IMR-90 (cell line): ENCODE results near the gene HMGB2. TPM values are rescaled to one million over a fixed set of nuclear protein-coding genes. Genes with fewer than 3 reads are reported as not detected.

Source experiments
- ATAC-seq: fragments of 200-7000 bp; cut with Tn5 transposase; 2 replicates; pipeline ENCODE4 v1.9.1; 2020; ENCODE audit warnings: low read depth, mild to moderate bottlenecking, moderate library complexity
- BruUV-seq: library from RNA; stranded (reverse); fragments of 400-500 nt; replicated peaks from 2 replicates; lab custom pipeline; 2021; lab: Mats Ljungman, UMichigan
- CTCF ChIA-PET: fragments of 300-600 bp; formaldehyde crosslinking; extraction: SDS; loops from one replicate; lab custom pipeline; 2021; ENCODE audit warnings: antibody characterized with exemption; lab: Yijun Ruan, JAX
- POLR2A ChIA-PET: fragments of 300-600 bp; sonication (Branson Sonifier 250); formaldehyde crosslinking; loops from one replicate; lab custom pipeline; 2022; ENCODE audit warnings: antibody characterized with exemption; ENCODE audit not compliant: unreplicated experiment; lab: Charles Lee
- DNase-seq: peaks from one replicate; pipeline ENCODE4 v3.0.0; 2013
- H2AFZ ChIP-seq: replicated peaks from 2 replicates; pipeline ENCODE3; 2013; ENCODE audit warnings: low read length, mild to moderate bottlenecking; ENCODE audit not compliant: poor library complexity
- H2AK5ac ChIP-seq: 2 replicates; pipeline ENCODE4 v1.6.1; 2013; ENCODE audit warnings: low read depth, low read length, inconsistent platforms
- H2AK9ac ChIP-seq: replicated peaks from 2 replicates; pipeline ENCODE3; 2013; ENCODE audit warnings: mild to moderate bottlenecking, low read depth, low read length, moderate library complexity; ENCODE audit not compliant: poor library complexity
- H2BK120ac ChIP-seq: 2 replicates; pipeline ENCODE4 v1.6.1; 2013; ENCODE audit warnings: low read depth, low read length, inconsistent platforms
- H2BK15ac ChIP-seq: 3 replicates; pipeline ENCODE4 v1.6.1; 2013; ENCODE audit warnings: low read depth, low read length, inconsistent platforms
- H2BK20ac ChIP-seq: 2 replicates; pipeline ENCODE4 v1.6.1; 2013; ENCODE audit warnings: low read depth, mild to moderate bottlenecking, inconsistent platforms, low read length, moderate library complexity
- H2BK5ac ChIP-seq: 2 replicates; pipeline ENCODE4 v1.6.1; 2013; ENCODE audit warnings: mild to moderate bottlenecking, low read depth, low read length, inconsistent platforms; ENCODE audit not compliant: poor library complexity, severe bottlenecking
- H3K14ac ChIP-seq: replicated peaks from 2 replicates; pipeline ENCODE4 v1.6.1; 2013; ENCODE audit warnings: low read depth, low read length, inconsistent platforms
- H3K18ac ChIP-seq: 2 replicates; pipeline ENCODE4 v1.6.1; 2013; ENCODE audit warnings: low read depth, low read length, control low read depth
- H3K23ac ChIP-seq: 2 replicates; pipeline ENCODE4 v1.6.1; 2013; ENCODE audit warnings: low read depth, low read length, inconsistent platforms
- H3K27ac ChIP-seq: 2 replicates; pipeline ENCODE4 v1.5.1; 2013; ENCODE audit warnings: mild to moderate bottlenecking, control low read depth, low read length; ENCODE audit not compliant: insufficient read depth
- H3K27me3 ChIP-seq: 2 replicates; pipeline ENCODE4 v1.6.1; 2013; ENCODE audit warnings: low read length; ENCODE audit not compliant: control insufficient read depth, insufficient read depth
- H3K36me3 ChIP-seq: 2 replicates; pipeline ENCODE4 v1.6.1; 2013; ENCODE audit warnings: low read length, mixed read lengths; ENCODE audit not compliant: control insufficient read depth, insufficient read depth
- H3K4ac ChIP-seq: 2 replicates; pipeline ENCODE4 v1.6.1; 2013; ENCODE audit warnings: low read depth, low read length, inconsistent platforms
- H3K4me1 ChIP-seq: 2 replicates; pipeline ENCODE4 v1.6.1; 2013; ENCODE audit warnings: low read length, mixed read lengths; ENCODE audit not compliant: control insufficient read depth, insufficient read depth
- H3K4me2 ChIP-seq: 2 replicates; pipeline ENCODE4 v1.6.1; 2013; ENCODE audit warnings: low read depth, mild to moderate bottlenecking, control low read depth, low read length, moderate library complexity
- H3K4me3 ChIP-seq: 2 replicates; pipeline ENCODE4 v1.5.1; 2013; ENCODE audit warnings: low read depth, mild to moderate bottlenecking, control low read depth, low read length, moderate library complexity; ENCODE audit not compliant: insufficient read depth
- H3K56ac ChIP-seq: 2 replicates; pipeline ENCODE4 v1.6.1; 2013; ENCODE audit warnings: low read length, inconsistent platforms; ENCODE audit not compliant: insufficient read depth; ENCODE audit errors: extremely low read depth
- H3K79me1 ChIP-seq, 2 experiments: 2 replicates each; pipeline ENCODE4 v1.6.1; 2013; ENCODE audit warnings: low read length in 2 of 2, inconsistent platforms in 1 of 2, low read depth in 1 of 2
- H3K9ac ChIP-seq: 2 replicates; pipeline ENCODE4 v1.6.1; 2013; ENCODE audit warnings: low read depth, low read length, control low read depth
- H3K9me1 ChIP-seq: 2 replicates; pipeline ENCODE4 v1.6.1; 2013; ENCODE audit warnings: low read length, inconsistent platforms; ENCODE audit not compliant: insufficient read depth
- H3K9me3 ChIP-seq: 2 replicates; pipeline ENCODE4 v1.6.1; 2013; ENCODE audit warnings: low read length; ENCODE audit not compliant: control insufficient read depth, insufficient read depth
- H4K20me1 ChIP-seq: 2 replicates; pipeline ENCODE4 v1.6.1; 2013; ENCODE audit warnings: low read length, inconsistent platforms; ENCODE audit not compliant: insufficient read depth
- H4K5ac ChIP-seq: 2 replicates; pipeline ENCODE4 v1.6.1; 2013; ENCODE audit warnings: mild to moderate bottlenecking, low read depth, low read length, control low read depth
- H4K8ac ChIP-seq, 2 experiments: 2 replicates each; pipeline ENCODE4 v1.6.1; 2013; ENCODE audit warnings: low read depth in 2 of 2, low read length in 2 of 2, control low read depth in 1 of 2, inconsistent platforms in 1 of 2
- H4K91ac ChIP-seq: 2 replicates; pipeline ENCODE4 v1.6.1; 2013; ENCODE audit warnings: low read depth, low read length, inconsistent platforms; ENCODE audit not compliant: insufficient read depth
- CEBPB ChIP-seq: IDR thresholded peaks from 2 replicates; pipeline ENCODE4 v1.6.1; 2012; ENCODE audit warnings: low read depth, low read length, improper control_type of control experiment
- FOS ChIP-seq: fragments of 150-350 bp; IDR thresholded peaks from 2 replicates; pipeline ENCODE4 v1.6.1; 2016; ENCODE audit warnings: low read depth, low read length
- MAZ ChIP-seq: IDR thresholded peaks from 2 replicates; pipeline ENCODE4 v1.6.1; 2012; ENCODE audit warnings: low read depth, mild to moderate bottlenecking, low read length, improper control_type of control experiment, moderate library complexity, borderline replicate concordance
- NFE2L2 ChIP-seq: fragments of 150-350 bp; IDR thresholded peaks from 2 replicates; pipeline ENCODE4 v1.6.1; 2016; ENCODE audit warnings: low read depth, mild to moderate bottlenecking, low read length
- POLR2A ChIP-seq: IDR thresholded peaks from 2 replicates; pipeline ENCODE4 v1.6.1; 2012; ENCODE audit warnings: mild to moderate bottlenecking, low read depth, low read length
- USF2 ChIP-seq: fragments of 150-350 bp; IDR thresholded peaks from 2 replicates; pipeline ENCODE4 v1.6.1; 2017; ENCODE audit warnings: mild to moderate bottlenecking, antibody characterized with exemption, low read length, low read depth
- WGBS, 2 experiments: methylation state at CpG; one replicate each; pipeline versions ENCODE4 v1.1.5 to v1.1.7; 2013; ENCODE audit warnings: missing lambda C conversion rate in 2 of 2; ENCODE audit not compliant: insufficient read length in 1 of 2; ENCODE audit errors: extremely low coverage in 2 of 2; 5-methylcytosine and 5-hydroxymethylcytosine counted together
- dilution Hi-C: fragments of 300-500 bp; cut with HindIII; formaldehyde crosslinking; loops from one replicate; pipeline ENCODE4 v1.14.3; 2018; ENCODE audit warnings: low sequenced_read_pairs; ENCODE audit not compliant: unreplicated experiment
- in situ Hi-C: fragments of 300-500 bp; cut with MboI; formaldehyde crosslinking; loops from 3 replicates; pipeline ENCODE4 v1.14.3; 2019; ENCODE audit warnings: low sequenced_read_pairs, inconsistent platforms, mixed read lengths
- intact Hi-C: fragments of 100-400 bp; cut with micrococcal nuclease; formaldehyde crosslinking; loops from 2 replicates; pipeline ENCODE4 v1.10.0; 2022
- polyA plus RNA-seq, 3 experiments: library from polyadenylated mRNA; depleted of rRNA; stranded (reverse); fragments of >200 nt; gene quantifications; 2 replicates each; pipeline ENCODE4 v1.2.3, GENCODE V29; 2012; ENCODE audit warnings: low replicate concordance in 1 of 3
- total RNA-seq: library from RNA; depleted of rRNA; stranded (reverse); fragments of >200 nt; gene quantifications from 2 replicates; pipeline ENCODE4 v1.2.3, GENCODE V29; 2012

HMGB2 gene
- total and polyA plus RNA-seq, 2 of the 4 experiments (the other 2 are of a cell fraction): 49.3 to 106 TPM

DNA sequence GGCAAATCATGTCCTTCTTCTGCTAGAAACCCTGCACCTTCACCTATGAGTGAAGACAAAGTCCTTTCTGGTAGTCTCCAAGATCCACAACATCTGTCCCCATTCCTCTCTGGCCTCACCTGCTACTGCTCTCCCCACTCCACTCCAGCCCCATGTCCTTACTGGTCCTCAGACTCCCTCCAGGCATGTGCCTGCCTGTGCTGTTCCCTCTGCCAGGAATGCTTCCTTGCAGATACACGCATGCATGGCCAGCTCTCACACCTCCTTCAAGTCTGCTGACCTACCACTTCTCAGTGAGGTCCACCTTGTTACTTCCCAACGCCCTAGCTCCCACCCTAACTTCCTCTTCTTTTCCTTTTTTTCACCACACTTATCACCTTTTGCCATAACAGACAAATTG is 18.1 kb downstream of the HMGB2 start:
- no peak overlapping the region for H3K23ac ChIP-seq
- H3K27me3 ChIP-seq: no peaks in the 10 kb centered on the region
- no peak for DNase-seq
- H3K9ac ChIP-seq: no peak overlapping the region
- no peak overlapping the region for H3K4me2 ChIP-seq
- BruUV-seq: no TSS peak
- H2AFZ ChIP-seq: no peak overlapping the region
- 0 out of 2 replicates have a peak, but pooled peaks cover 1% of the 10 kb centered on the region for H3K36me3 ChIP-seq
- POLR2A ChIA-PET: no interaction called here
- ATAC-seq: no peak
- in situ Hi-C loops: loop anchor here (5.0 to 10.0 kb wide), 2 partner anchors 96 to 179 kb away; no protein-coding TSS in a partner anchor
- intact Hi-C loops: no loop called here
- no peak overlapping the region for H3K4me3 ChIP-seq
- no peak overlapping the region for H2BK15ac ChIP-seq
- CTCF ChIA-PET: no interaction called here
- no peaks in the 10 kb centered on the region for H3K79me1 ChIP-seq
- no peaks in the 10 kb centered on the region for H3K4me1 ChIP-seq
- H4K8ac ChIP-seq: no peak overlapping the region
- no peak overlapping the region for H2BK5ac ChIP-seq
- no peak overlapping the region for H3K56ac ChIP-seq
- no peak for TF ChIP-seq USF2
- no peak for TF ChIP-seq NFE2L2
- TF ChIP-seq POLR2A: no peak
- no peak for TF ChIP-seq FOS
- no peak for TF ChIP-seq CEBPB
- TF ChIP-seq MAZ: no peak
- no peaks in the 10 kb centered on the region for H4K20me1 ChIP-seq
- H3K18ac ChIP-seq: no peak overlapping the region
- no peak overlapping the region for H2BK20ac ChIP-seq
- no peak overlapping the region for H2BK120ac ChIP-seq
- no peak overlapping the region for H3K4ac ChIP-seq
- no peak overlapping the region for H3K27ac ChIP-seq
- H3K9me1 ChIP-seq: no peaks in the 10 kb centered on the region
- no peak overlapping the region for H4K91ac ChIP-seq
- no peak overlapping the region for H2AK9ac ChIP-seq
- dilution Hi-C loops: no loop called here
- WGBS, 2 experiments: 100% methylated on average over 1 of the region's 2 CpGs; no CpG with 5 or more reads in 1 of the 2 experiments
- H2AK5ac ChIP-seq: no peak overlapping the region
- no peak overlapping the region for H4K5ac ChIP-seq
- no peaks in the 10 kb centered on the region for H3K9me3 ChIP-seq
- H3K14ac ChIP-seq: no peak overlapping the region
